ENCODE results near the gene CPN1. TPM values are rescaled to one million over a fixed set of nuclear protein-coding genes. Genes with fewer than 3 reads are reported as not detected.

The CPN1 gene
- total RNA-seq, 1 experiment from 2014 or later, result 0.12 TPM

DNA sequence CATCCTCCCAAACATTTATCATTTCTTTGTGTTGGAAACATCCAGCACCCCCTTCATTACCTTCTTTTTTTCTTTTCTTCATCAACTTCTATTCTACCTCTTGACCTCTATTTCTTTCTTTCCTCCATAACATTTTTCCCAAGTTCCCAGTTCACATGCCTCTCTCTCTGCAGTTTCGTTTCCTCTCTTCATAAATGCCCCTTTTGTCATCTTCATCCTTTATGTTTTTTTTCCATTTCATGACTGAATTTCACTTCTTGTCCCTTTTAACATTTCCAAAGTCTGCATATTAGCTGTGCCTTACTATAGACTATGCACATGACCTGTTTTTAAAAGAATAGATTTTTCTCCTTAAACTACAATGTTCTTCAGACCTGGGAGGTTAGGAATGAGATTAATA, 23.7 kb downstream of the CPN1 start:
- Histone ChIP-seq H3K27ac (ENCODE audit: low read depth, low read length) (no peak overlapping the region), H3K4me3 (replicated peaks in 1 of 2; ENCODE audit: low read depth in 1 of 2, low read length in 2 of 2) (no peak overlapping the region), H3K4me2 (ENCODE audit: low read length) (no peak overlapping the region), H4K20me1 (ENCODE audit: insufficient read depth) (no peaks in the 10 kb centered on the region), H3K9me2 (ENCODE audit: insufficient read depth) (no peaks in the 10 kb centered on the region), H3K9ac (ENCODE audit: low read length) (no peak overlapping the region), H3K9me3 (ENCODE audit: control insufficient read depth in 1 of 2, insufficient read depth in 1 of 2, low read depth in 1 of 2, low read length in 2 of 2) (peaks cover 0 to 3% of the 10 kb centered on the region in 2 experiments; a peak in 1 of 4 replicates), H3K27me3 (ENCODE audit: insufficient read depth, low read length) (no peaks in the 10 kb centered on the region), H3K36me3 (ENCODE audit: control insufficient read depth in 1 of 2, insufficient read depth in 2 of 2, low read length in 2 of 2) (no peaks in the 10 kb centered on the region), H3K79me2 (ENCODE audit: insufficient read depth, low read length) (no peaks in the 10 kb centered on the region), H3K4me1 (ENCODE audit: control insufficient read depth in 1 of 2, insufficient read depth in 2 of 2, low read length in 2 of 2) (peaks cover 0 to 3% of the 10 kb centered on the region in 2 experiments; a peak in 1 of 4 replicates), H2AFZ (ENCODE audit: low read depth, low read length, poor library complexity, severe bottlenecking) (no peak overlapping the region)
- no TSS peak for BruUV-seq (replicated peaks)
- intact Hi-C loops (cut with micrococcal nuclease), result no loop called here
- TF ChIP-seq FOSL1 (IDR thresholded peaks at IDR 0.05; ENCODE audit: low read depth), result no peak
- no peak for TF ChIP-seq RAD21 (IDR thresholded peaks at IDR 0.05; ENCODE audit: low read depth)
- TF ChIP-seq POLR2A (IDR thresholded peaks at IDR 0.05; ENCODE audit: borderline replicate concordance, extremely low read depth, insufficient read depth, insufficient read length), result no peak
- no peak for TF ChIP-seq CEBPB (IDR thresholded peaks at IDR 0.05; ENCODE audit: low read depth)
- TF ChIP-seq, protein P1, sequence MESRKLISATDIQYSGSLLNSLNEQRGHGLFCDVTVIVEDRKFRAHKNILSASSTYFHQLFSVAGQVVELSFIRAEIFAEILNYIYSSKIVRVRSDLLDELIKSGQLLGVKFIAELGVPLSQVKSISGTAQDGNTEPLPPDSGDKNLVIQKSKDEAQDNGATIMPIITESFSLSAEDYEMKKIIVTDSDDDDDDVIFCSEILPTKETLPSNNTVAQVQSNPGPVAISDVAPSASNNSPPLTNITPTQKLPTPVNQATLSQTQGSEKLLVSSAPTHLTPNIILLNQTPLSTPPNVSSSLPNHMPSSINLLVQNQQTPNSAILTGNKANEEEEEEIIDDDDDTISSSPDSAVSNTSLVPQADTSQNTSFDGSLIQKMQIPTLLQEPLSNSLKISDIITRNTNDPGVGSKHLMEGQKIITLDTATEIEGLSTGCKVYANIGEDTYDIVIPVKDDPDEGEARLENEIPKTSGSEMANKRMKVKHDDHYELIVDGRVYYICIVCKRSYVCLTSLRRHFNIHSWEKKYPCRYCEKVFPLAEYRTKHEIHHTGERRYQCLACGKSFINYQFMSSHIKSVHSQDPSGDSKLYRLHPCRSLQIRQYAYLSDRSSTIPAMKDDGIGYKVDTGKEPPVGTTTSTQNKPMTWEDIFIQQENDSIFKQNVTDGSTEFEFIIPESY (IDR thresholded peaks at IDR 0.05; ENCODE audit: extremely low read depth, insufficient replicate concordance, low read length), result no peak
- no peak for TF ChIP-seq EZH2 (IDR thresholded peaks at IDR 0.05)
- no peak for TF ChIP-seq EZH2phosphoT487 (IDR thresholded peaks at IDR 0.05; ENCODE audit: borderline replicate concordance)
- no peak for TF ChIP-seq CBX3 (IDR thresholded peaks at IDR 0.05; ENCODE audit: low read depth)
- no peak for TF ChIP-seq SIN3A (IDR thresholded peaks at IDR 0.05; ENCODE audit: low read depth)
- TF ChIP-seq, protein P2, sequence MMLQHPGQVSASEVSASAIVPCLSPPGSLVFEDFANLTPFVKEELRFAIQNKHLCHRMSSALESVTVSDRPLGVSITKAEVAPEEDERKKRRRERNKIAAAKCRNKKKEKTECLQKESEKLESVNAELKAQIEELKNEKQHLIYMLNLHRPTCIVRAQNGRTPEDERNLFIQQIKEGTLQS (IDR thresholded peaks at IDR 0.05), result no peak
- TF ChIP-seq, protein P3, sequence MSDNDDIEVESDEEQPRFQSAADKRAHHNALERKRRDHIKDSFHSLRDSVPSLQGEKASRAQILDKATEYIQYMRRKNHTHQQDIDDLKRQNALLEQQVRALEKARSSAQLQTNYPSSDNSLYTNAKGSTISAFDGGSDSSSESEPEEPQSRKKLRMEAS (IDR thresholded peaks at IDR 0.05), result no peak
- TF ChIP-seq ELF1 (IDR thresholded peaks at IDR 0.05; ENCODE audit: borderline replicate concordance, low read depth), result no peak
- TF ChIP-seq POLR2AphosphoS5 (IDR thresholded peaks at IDR 0.05; ENCODE audit: low read depth, low read length), result no peak
- CTCF ChIA-PET, result interaction anchor here (1.3 kb wide), 1 partner anchor 12 kb away, joined by 5 read pairs; no protein-coding TSS in a partner anchor
- RAD21 ChIA-PET (ENCODE audit: low non-redundant PET in 1 of 2, low total read pairs in 2 of 2, uncharacterized antibody in 2 of 2, unreplicated experiment in 2 of 2), result no interaction called here
- DNase-seq (ENCODE audit: low read depth, low spot score) (no peak), ATAC-seq (no peak)
- POLR2A ChIA-PET, result no interaction called here
